Glutamatergic neuron (in vitro differentiated cells): ENCODE data around the gene MAB21L3. TPM values are rescaled to one million over a fixed set of nuclear protein-coding genes. Genes with fewer than 3 reads are reported as not detected.
A peak's percentile ranks its signal among the peaks of the same experiment; 100 is the strongest.

Source experiments
- DNase-seq: peaks from one replicate; pipeline ENCODE4 v3.0.0; 2022
- H3K27ac Mint-ChIP-seq: one replicate; pipeline ENCODE4 v1.8.0; 2020; ENCODE audit warnings: mild to moderate bottlenecking, mixed read lengths, inconsistent platforms; ENCODE audit not compliant: unreplicated experiment
- H3K27me3 Mint-ChIP-seq: one replicate; pipeline ENCODE4 v1.8.0; 2020; ENCODE audit warnings: mild to moderate bottlenecking, moderate library complexity, mixed read lengths, inconsistent platforms; ENCODE audit not compliant: unreplicated experiment
- H3K36me3 Mint-ChIP-seq: one replicate; pipeline ENCODE4 v1.8.0; 2020; ENCODE audit warnings: mild to moderate bottlenecking, mixed read lengths, inconsistent platforms; ENCODE audit not compliant: unreplicated experiment
- H3K4me1 Mint-ChIP-seq: one replicate; pipeline ENCODE4 v1.8.0; 2020; ENCODE audit warnings: mild to moderate bottlenecking, low read depth, mixed read lengths, inconsistent platforms; ENCODE audit not compliant: unreplicated experiment
- H3K4me3 Mint-ChIP-seq: one replicate; pipeline ENCODE4 v1.8.0; 2020; ENCODE audit warnings: mild to moderate bottlenecking, mixed read lengths, inconsistent platforms; ENCODE audit not compliant: unreplicated experiment
- H3K9me3 Mint-ChIP-seq: one replicate; pipeline ENCODE4 v1.8.0; 2020; ENCODE audit warnings: mild to moderate bottlenecking, moderate library complexity, mixed read lengths, inconsistent platforms; ENCODE audit not compliant: unreplicated experiment
- total RNA-seq: library from RNA; stranded (reverse); fragmentation: NEBNext Ultra II Directional; extraction: Animal tissue kit (Norgen Biotek cat#: 25700); gene quantifications from one replicate; pipeline ENCODE4 v1.2.1, GENCODE V29; 2021; ENCODE audit not compliant: unreplicated experiment
- TF ChIP-seq, protein P1 (sequence below): fragments of 200-600 bp; sonication (generic); IDR thresholded peaks from one replicate; pipeline ENCODE4 v1.5.0; 2021; ENCODE audit not compliant: partially characterized antibody, unreplicated experiment

The MAB21L3 gene
- total RNA-seq, 1 donor from 2014 or later: 0.22 TPM

DNA sequence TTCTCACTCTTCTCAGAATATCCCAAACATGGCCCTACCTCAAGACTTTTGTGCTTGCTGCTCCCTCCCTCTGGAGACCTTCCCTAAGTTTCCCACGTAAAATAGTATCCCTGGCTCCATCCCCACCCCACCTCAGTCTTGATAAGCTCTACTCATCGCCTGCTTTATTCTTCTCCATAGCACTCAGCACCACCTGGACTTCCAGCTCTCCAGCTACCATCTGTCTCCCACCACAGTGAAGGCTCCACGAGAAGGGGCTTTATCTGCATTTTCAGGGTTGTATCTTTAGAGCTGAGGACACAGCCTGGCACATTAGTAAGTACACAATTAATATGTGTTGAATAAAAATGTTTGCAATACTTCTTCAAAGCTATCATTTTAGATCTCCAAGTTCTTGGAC lies 37.8 kb downstream of the MAB21L3 start:
- H3K4me3 Mint-ChIP-seq: no peak overlapping the region
- H3K9me3 Mint-ChIP-seq: peaks cover 20% of the 10 kb centered on the region
- no peak for DNase-seq
- no peak overlapping the region for H3K27ac Mint-ChIP-seq
- H3K4me1 Mint-ChIP-seq: peaks cover 4% of the 10 kb centered on the region
- TF ChIP-seq, protein P1, sequence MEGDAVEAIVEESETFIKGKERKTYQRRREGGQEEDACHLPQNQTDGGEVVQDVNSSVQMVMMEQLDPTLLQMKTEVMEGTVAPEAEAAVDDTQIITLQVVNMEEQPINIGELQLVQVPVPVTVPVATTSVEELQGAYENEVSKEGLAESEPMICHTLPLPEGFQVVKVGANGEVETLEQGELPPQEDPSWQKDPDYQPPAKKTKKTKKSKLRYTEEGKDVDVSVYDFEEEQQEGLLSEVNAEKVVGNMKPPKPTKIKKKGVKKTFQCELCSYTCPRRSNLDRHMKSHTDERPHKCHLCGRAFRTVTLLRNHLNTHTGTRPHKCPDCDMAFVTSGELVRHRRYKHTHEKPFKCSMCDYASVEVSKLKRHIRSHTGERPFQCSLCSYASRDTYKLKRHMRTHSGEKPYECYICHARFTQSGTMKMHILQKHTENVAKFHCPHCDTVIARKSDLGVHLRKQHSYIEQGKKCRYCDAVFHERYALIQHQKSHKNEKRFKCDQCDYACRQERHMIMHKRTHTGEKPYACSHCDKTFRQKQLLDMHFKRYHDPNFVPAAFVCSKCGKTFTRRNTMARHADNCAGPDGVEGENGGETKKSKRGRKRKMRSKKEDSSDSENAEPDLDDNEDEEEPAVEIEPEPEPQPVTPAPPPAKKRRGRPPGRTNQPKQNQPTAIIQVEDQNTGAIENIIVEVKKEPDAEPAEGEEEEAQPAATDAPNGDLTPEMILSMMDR: no peak
- peaks cover 7% of the 10 kb centered on the region for H3K27me3 Mint-ChIP-seq
- peaks cover 23% of the 10 kb centered on the region for H3K36me3 Mint-ChIP-seq

DNA sequence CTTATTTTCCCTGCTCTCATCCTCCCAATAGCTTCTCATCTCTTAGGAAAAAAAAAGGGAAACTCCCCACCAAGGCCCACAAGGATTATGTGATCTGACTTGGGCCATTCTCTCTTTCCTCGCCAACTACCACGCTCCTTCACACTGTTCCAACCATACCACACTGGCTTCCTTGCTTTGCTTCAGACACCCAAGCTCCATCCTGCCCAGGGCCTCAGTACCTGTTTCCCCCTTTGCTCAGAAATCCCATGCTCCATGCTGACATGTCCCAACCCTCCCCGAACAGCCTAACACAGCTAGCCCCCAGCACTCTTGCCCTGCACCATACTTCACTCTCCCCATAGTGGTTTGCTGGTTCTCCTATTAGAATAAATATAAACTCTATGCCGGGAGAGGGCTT lies 39.2 kb downstream of the MAB21L3 start:
- H3K36me3 Mint-ChIP-seq: peaks cover 15% of the 10 kb centered on the region
- H3K4me1 Mint-ChIP-seq: peaks cover 4% of the 10 kb centered on the region
- H3K9me3 Mint-ChIP-seq: peaks cover 14% of the 10 kb centered on the region

DNA sequence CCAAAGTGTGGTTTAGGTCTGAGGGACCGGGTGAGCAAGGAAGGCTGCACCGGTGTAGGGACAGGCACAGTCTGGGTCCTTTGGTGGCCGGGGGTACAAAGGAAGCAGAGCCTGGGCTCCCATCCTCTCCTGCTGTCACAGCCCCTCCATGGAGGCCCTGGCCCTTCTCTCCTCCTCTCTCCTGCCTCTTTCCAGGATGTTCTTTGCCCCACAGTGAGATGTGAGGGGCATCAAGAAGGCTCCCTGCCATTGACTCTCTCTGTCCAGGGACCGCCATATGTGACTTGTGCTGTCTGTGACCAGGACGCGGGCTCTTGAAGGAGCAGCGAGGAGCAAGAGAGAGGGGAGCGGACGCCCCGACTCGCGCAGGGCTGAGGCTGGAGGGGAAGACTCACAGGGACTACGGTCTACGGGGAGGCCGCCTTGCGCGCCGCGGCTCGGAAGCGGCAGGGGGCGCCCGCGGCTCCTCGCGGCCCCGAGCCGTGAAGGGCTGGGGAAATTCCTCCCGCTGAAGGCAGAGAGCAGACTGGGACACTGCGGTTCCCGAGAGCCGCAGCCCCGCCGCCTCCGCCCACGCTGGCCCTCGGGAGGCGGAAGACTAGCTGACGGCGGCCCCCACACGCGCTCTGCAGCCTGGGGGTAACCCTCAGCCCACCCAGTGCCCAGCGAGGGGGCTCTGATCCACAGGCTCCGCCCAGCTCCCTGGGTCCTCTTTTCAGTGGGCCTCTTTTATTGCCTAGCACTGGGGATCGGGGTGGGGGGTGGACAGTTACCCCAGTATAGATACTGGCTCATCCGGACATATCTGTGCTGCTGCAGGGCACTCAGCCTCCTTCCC lies 40.8 kb downstream of the MAB21L3 start:
- Mint-ChIP-seq H3K27me3 (peaks cover 7% of the 10 kb centered on the region), H3K4me1 (peaks cover 4% of the 10 kb centered on the region), H3K9me3 (peaks cover 7% of the 10 kb centered on the region), H3K36me3 (peaks cover 13% of the 10 kb centered on the region), H3K27ac (no peak overlapping the region), H3K4me3 (peak overlapping the region; percentile 66)
- DNase-seq: peak; percentile 85
- TF ChIP-seq, protein P1: peak; percentile 90

More for the DNA sequence above, 39.2 kb downstream of the MAB21L3 start:
- no peak for DNase-seq
- no peak overlapping the region for H3K27ac Mint-ChIP-seq
- TF ChIP-seq, protein P1: no peak
- peaks cover 7% of the 10 kb centered on the region for H3K27me3 Mint-ChIP-seq
- no peak overlapping the region for H3K4me3 Mint-ChIP-seq

DNA sequence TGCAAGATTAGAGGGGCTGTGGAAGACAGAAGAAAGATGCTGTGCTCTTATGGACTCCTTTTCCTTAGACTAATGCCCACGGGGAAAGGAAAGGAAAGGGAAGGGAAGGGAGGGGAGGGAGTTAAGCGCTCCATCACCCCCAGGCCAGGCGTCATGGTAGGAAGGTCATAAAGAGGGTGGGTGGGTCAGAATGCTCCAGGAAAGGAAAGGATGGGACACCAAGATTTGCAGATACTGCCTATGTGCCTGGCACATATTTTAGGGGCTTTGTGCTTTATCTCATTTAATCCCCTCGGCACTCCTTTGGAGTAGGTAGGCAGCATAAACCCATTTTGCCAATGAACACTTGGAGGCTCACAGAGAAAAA lies 41.4 kb downstream of the MAB21L3 start:
- peak overlapping the region; percentile 66 for H3K4me3 Mint-ChIP-seq

More for the DNA sequence above, 41.4 kb downstream of the MAB21L3 start:
- Mint-ChIP-seq H3K27ac (no peak overlapping the region), H3K9me3 (peaks cover 4% of the 10 kb centered on the region), H3K27me3 (peaks cover 4% of the 10 kb centered on the region), H3K4me1 (peaks cover 4% of the 10 kb centered on the region), H3K36me3 (peaks cover 13% of the 10 kb centered on the region)
- no peak for DNase-seq
- TF ChIP-seq, protein P1: no peak
